Prostate gland (tissue), 2 donors: ENCODE results near the gene TLR2.

Experiments
- POLR2A ChIP-seq: fragments of 450-650 bp; IDR thresholded peaks from one replicate; pipeline ENCODE4 v1.6.1; 2016; ENCODE audit warnings: antibody characterized with exemption, mild to moderate bottlenecking
- POLR2AphosphoS5 ChIP-seq: sonication (generic); formaldehyde crosslinking; IDR thresholded peaks from one replicate; pipeline ENCODE4 v1.6.1; 2017; ENCODE audit warnings: antibody characterized with exemption
- TF ChIP-seq, protein P1 (sequence below), 4 experiments: fragments of 200-600 bp in 2 of 4; fragments of 450-650 bp in 2 of 4; sonication (generic) in 2 of 4; IDR thresholded peaks; 1 replicate in 3 of 4; 2 replicates in 1 of 4; pipeline ENCODE4 v1.5.1; 2016 to 2019; ENCODE audit warnings: antibody characterized with exemption in 4 of 4, mild to moderate bottlenecking in 2 of 4, moderate library complexity in 2 of 4

GRCh38 chr4:153710681-153711080, 26.6 kb downstream of the TLR2 start:
- TF ChIP-seq POLR2A (no peak), POLR2AphosphoS5 (no peak)
- TF ChIP-seq, protein P1, sequence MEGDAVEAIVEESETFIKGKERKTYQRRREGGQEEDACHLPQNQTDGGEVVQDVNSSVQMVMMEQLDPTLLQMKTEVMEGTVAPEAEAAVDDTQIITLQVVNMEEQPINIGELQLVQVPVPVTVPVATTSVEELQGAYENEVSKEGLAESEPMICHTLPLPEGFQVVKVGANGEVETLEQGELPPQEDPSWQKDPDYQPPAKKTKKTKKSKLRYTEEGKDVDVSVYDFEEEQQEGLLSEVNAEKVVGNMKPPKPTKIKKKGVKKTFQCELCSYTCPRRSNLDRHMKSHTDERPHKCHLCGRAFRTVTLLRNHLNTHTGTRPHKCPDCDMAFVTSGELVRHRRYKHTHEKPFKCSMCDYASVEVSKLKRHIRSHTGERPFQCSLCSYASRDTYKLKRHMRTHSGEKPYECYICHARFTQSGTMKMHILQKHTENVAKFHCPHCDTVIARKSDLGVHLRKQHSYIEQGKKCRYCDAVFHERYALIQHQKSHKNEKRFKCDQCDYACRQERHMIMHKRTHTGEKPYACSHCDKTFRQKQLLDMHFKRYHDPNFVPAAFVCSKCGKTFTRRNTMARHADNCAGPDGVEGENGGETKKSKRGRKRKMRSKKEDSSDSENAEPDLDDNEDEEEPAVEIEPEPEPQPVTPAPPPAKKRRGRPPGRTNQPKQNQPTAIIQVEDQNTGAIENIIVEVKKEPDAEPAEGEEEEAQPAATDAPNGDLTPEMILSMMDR (IDR thresholded peaks at IDR 0.05) = no peak
